Activated CD4-positive, alpha-beta T cell treated with anti-CD3 and anti-CD28 coated beads, Interleukin-2, Interleukin-4, amounts not matched to agents 100 ng/mL and 50 ng/mL, durations not matched to agents 16 hours and 8 hours (primary cell): Measurements from ENCODE around the gene ZMPSTE24.
A peak's percentile ranks its signal among the peaks of the same experiment; 100 is the strongest.

Source experiments
- DNase-seq: peaks from one replicate; pipeline ENCODE4 v3.0.0-alpha.2; 2020; ENCODE audit warnings: low spot score

ZMPSTE24 gene

DNA sequence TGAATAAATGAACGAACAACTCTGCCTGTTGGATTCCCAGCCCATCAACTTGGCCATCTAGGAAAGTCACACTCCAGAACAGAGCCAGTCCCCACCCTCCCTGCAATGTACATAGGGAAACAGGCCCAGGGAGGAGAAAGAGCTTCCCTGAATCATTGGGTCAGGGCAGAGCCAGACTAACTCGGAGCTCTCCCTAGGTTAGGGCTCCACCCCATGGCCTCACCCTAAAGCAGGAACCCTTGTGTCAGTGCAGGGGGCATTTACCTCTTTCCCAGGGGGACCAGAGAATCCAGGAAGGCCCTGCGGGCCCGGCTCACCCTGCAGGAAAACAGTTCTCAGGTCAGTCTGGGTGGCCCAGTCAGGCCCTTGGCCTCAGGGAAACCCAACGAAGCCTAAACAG, 47.4 kb downstream of the ZMPSTE24 start:
- DNase-seq: no peak

DNA sequence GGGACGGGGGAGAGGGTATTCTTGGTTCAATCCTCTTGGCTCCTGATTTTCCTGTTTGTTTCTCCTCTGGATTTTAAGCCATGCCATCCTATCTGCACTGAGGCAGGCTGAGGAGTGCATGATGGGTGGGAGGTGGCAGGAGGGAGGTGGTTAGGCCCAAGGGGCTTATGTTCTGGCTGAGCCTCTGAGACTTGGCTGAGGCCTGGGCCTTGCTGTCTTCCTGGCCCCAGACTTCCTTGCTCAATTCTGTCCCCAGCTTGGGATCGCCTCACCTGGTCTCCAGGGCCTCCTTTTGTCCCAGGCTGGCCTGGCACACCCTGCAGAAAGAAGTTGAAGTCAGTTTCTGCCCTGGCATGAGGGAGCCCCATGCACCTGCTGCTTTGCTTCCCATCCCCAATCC, 47.8 kb downstream of the ZMPSTE24 start:
- no peak for DNase-seq

DNA sequence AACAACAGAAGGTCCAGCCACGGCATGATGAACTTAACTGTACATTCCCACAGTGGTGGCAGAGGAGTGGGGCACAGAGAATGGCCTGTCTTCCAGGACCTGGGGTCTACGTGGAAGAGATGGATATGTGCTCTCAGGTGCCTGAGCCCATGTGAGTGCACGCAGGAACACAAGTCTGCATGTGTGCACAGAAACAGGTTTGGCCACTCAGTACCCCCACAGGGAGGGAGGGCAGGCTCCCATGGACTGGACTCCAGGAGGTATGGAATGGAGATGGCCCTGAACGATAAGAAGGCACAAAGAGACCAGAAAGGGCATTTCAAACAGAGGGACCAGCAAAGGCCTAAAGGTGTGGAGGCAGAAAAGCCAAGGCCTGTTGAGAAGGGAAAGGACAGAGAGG, 48.3 kb downstream of the ZMPSTE24 start:
- DNase-seq: no peak

DNA sequence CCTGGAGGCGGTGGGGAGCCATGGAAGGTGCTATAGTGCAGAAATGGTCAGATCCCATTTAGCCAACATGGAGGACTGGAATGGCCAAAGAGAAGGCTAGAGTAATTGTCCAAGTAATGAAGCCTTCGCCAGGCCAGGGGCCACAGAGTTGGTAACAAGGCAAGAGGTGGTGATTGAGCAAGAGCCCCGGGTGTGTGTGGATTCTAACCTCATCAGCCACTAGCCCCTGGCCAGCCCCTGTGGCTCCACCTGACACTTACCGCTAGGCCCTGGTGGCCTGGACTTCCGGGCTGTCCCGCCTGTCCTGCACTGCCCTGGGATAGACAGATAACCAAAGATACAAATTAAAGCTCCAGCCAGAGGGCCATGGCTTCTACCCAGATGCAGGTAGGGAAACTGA, 49.1 kb downstream of the ZMPSTE24 start:
- no peak for DNase-seq

DNA sequence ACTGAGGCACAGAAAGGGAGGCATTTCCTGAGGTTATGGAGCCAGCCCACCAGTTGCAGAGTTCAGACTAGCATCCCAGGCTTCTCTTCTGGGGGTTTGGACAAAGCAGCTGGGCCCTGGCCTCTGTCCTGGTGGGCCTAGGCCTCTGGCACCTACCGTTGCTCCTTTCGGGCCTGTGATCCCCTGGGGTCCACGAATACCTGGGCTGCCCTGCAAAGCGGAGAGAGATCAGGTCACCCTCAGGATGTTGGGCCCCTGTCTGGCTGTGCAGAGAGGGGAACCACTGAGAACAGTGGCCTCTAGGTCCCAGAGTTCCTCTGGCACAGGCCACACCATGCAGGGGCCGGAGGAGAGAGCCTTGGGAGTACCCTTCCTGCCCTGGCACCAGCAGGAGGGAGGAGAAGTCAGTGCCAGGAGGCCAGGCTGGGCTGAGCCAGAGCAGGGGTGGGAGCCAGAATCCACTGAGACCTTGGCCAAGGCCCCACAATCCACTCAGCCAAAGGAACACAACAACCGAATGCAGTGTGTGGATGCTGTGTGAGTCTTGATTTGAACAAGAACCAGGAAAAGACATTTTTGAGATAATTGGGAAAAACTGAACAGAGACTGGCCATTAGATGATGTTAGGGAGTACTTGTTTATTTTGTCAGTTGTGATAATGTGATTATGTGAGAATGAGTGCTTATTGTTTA, 50.1 kb downstream of the ZMPSTE24 start:
- DNase-seq: no peak

DNA sequence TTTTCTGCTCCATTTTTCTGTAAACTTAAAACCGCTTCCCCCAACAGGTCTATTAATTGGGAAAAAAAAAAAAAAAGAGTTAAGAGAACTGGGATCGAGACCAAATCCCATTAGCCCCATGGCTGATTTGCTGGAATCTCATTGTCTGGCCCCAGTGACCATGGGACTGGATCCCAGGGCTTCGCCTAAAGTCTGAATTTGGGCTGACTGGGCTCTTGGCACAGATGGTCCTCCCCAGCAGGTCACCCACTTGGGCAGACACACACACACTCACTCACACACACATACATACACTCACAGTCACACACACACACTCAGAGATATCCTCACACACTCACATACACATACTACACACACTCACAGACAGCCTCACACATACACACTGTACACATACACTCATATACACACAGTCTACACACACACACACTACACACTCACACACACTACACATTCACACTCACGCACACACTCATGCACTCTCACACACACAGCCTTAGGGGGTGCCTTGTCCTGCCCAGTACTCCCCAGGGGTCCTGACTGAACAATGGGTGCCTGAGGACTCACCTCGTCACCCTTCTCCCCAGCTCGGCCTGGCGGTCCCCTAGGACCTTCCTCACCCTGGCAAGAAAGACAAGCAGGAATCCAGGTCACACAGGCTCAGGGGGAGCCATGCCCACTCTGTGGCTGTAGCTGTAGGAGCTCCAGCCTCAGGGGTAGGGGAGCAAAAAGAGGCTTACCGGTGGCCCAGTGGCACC, 51.5 kb downstream of the ZMPSTE24 start:
- no peak for DNase-seq

DNA sequence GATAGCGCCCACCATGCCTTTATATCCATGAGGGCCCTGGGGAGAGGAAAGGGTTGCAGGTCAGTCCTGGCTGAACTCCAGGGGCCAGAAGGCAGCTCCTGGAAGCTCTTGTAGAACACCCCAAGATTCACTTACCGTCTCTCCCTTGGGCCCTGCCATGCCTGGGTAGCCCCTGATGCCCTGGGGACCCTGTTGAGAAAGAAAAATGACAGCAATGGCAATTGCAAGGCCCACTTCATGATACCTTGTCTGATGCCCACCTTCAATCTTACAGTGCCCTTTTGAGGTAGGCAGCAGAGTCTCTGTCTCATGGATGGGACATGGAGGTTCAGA, 52.1 kb downstream of the ZMPSTE24 start:
- no peak for DNase-seq

DNA sequence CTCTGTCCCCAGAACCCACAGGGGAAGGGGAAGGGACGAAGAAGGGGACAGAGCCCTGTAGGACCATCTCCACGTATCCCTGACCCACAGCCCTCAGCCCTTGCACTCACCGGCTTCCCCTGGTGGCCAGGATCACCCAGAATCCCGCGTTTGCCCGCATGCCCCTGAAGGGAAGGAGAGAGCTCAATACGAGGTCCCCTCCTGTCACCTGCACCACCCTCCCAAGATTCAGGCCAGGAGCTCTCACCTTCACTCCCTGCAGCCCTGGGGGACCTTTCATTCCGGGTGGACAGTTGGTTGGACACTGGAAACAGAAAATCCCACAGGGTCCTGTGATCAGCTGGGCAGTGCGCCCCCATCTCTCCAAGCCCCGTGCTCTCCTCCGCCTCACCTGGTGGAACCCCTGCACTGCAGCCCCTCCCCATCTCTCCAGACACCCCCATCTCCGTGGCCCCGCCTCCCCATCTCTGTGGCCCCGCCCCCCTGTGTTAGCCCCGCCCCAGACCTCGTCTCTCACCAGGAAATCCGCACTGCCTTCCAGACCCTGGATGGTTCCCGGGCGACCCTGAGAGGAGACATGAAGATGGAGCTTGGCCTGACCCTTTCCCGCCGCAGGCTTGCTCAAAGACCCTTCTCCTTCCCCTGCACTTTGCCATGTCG, 53.1 kb downstream of the ZMPSTE24 start:
- no peak for DNase-seq

DNA sequence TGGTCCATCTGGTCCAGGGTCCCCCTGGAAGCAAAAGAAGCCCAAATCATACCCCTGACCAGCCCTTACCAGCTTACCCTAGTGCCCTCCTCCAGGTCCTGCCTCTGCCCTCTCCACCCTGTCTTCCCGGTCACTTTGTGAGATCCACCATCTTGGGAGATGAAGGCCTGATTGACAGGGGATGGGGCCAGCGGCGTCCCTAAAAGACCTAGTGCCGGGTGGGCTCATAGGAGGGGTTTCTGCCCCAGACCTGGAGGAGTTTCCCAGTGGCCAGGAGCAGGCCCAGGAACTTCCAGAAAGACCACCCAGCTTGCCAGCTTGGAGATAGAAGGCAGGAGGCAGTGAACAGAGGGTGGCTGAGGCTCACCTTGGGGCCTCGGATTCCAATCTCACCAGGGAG, 53.7 kb downstream of the ZMPSTE24 start:
- no peak for DNase-seq

DNA sequence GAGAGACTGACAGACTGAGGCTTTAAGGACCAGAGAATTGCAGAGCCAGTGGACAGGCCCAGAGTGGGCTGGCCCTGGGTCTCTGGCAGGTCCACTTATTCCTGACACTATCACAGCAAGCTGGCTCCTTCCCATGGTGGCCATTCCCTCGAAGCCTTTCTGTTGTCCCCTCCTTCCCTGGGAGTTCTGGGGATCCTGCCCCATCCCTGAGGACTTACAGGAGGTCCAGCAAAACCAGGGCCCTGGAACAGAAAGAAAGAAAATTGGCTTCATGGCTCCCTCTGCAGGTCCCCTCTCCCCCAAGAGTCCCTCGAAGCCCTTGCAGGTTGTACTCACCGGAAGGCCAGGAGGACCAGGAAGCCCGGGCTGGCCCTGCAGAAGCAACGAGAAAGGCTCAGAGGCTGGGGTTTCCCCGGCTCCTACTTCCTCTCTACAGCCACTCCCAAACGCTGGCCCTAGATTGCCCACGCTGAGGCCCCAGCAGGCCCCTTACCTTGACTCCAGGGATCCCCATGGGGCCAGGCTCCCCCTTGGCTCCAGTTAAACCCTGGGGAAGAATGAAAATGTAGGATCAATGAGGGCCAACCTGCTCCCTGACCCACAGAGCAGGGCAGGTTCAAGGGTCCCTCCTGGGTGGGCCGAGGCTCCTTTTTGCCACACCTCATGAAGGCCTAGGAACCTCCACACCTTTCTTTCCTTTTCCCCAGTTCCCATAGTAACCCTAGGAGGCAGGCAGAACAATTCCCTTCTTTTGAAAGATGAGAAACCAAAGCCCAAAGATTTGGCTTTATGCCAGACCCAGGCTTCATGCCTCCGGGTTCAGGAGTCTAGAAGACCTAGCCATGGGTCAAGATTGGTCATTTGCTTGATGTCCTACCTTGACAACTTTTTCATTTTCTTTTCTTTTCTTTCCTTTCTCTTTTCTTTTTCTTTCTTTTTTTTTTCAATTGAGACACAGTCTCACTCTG, 54.5 kb downstream of the ZMPSTE24 start:
- peak; percentile 29 for DNase-seq

DNA sequence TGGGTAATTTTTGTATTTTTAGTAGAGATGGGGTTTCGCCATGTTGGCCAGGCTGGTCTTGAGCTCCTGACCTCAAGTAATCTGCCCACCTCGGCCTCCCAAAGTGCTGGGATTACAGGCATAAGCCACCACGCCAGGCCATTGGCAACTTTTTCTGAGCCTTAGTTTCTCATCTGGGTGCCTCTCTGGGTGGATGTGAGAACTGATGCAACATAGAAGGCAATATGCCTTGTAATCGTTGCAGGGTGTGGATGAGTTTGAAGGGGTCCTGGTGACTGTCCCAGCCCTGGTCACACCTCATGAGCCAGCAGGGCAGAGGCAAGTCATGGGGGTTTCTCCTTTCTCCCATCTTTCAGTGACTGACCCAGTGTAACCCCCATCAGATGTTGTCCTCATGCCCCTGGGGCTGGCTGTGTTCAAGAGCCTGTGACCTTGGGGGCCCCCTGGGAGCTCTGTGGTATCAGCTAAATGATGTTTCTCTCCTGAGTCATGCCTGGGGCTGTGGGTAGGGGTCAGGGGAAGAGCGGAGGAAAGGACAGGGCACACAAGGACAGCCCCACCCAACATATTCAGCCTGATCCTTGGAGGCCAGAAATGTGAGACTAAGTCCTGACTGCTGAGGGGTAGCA, 55.4 kb downstream of the ZMPSTE24 start:
- DNase-seq: no peak

DNA sequence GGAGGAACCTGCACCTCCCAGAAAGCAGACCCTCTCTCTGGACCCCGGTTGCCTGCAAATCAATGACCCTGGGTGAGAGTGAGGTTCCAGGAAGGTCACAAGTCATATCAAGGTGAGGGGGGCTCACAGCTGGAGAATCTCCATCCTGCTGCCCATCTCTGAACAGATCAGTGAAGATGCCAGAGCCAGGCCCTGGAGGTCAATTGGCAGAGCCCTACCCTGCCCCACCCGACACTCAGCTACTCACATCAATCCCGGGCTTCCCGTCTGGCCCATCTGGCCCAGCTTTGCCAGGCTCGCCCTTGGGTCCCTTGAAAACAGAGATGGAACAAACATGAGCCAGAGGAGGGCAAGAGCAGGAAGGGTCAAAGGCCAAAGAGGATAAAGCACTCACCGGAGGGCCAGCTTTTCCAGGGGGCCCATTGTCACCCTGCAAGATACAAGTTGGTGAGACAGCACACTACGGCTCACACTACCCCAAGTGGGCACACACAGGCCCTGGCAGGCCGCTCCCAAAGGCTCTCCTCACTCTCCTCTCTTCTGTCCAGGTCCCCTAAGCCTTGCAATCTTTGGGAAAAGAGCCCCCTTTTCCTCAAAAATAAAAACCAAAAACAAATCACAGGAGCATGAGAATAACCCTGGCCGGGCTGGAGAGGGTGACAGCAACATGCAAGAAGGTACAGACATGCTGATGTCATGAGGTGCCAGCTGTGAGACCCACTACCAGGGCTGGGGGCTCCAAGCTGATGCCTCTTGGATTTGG, 56.1 kb downstream of the ZMPSTE24 start:
- DNase-seq: no peak

DNA sequence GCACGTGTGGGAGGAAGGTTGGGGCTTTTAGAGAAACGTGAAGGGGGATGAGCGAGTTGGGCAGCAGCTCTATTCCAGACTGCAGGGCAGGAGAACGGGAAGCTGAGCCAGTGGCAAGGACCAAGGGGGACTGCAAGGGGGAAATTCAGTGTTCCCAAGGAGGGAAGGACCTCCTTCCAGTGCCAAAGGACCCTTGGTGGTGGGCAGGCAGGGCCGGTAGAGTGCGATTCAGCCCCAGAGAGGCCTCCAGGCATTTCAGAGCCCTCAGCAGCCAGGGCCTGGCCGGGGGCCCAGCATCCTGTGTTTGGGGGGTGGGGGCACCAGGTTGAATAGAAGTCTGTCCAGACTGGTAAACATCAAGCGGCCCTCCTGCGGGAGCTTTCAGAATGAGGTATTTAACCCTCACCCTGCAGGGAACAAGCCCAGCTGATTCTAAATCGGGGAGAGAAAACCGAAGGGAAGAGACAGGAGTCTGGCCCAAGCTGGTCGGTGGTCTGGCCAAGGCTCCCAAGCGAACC, 56.7 kb downstream of the ZMPSTE24 start:
- no peak for DNase-seq

DNA sequence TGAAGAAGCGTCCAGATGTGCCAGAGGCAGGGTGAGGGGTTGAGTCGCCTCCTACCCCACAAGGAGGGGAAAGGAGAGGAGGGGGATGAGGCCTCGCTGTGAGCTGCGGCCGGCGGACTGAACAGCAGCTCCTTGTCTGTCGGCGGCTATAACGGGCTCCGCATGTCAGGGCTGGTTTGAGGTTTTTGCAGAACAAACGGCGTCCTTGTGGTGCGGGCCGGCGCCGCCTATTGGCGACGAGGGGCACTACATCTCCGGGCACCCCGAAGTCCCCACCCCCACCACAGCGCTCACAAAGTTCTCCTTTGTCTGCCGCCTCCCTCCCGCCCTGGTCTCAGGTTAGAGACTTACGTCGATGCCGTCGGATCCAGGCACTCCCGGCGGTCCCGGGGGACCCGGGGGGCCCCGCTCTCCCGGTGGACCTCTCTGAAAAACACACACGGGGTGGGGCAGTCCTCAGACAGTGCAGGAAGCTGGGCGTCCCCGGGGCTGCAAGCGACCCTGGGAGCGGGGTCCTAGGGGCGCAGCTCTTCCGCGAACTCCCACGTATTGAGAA, 57.3 kb downstream of the ZMPSTE24 start:
- DNase-seq: peak; percentile 90

DNA sequence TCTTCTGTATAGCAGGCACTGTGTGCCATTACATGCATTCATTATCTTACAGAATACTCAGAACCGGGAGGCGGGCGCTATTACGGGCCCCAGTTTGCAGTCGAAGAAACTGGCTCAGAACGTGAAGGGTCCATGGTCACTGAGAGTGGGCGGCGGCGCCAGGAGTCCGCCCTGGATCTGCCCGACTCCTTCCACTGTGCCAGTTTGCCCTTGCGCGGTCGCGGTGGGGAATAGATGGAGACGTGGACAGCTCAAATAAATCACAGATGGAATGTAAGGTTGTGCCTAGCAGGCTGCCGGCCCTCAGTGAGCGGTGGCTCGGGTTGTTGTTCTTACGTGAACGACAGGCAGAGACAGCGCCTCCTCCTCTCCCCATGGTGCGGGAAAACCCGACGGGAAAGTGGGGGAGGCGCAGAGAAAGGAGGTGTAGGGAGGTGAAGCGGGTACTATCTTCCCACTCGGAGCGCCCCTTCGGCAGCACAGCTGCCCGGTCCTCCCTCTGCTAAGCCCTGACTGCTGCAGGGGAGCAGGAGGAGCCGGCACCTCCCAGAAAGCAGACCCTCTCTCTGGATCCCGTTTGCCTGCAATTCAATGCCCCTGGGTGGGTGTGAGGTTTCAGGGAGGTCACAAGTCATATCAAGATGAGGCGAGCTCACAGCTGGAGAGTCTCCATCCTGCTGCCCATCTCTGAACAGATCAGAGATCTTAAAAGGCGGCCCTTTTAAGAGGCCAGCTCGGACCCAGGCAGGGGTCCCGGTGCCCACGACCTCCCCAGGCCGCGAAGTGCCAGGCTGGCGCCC, 58.0 kb downstream of the ZMPSTE24 start:
- peak; percentile 17 for DNase-seq

DNA sequence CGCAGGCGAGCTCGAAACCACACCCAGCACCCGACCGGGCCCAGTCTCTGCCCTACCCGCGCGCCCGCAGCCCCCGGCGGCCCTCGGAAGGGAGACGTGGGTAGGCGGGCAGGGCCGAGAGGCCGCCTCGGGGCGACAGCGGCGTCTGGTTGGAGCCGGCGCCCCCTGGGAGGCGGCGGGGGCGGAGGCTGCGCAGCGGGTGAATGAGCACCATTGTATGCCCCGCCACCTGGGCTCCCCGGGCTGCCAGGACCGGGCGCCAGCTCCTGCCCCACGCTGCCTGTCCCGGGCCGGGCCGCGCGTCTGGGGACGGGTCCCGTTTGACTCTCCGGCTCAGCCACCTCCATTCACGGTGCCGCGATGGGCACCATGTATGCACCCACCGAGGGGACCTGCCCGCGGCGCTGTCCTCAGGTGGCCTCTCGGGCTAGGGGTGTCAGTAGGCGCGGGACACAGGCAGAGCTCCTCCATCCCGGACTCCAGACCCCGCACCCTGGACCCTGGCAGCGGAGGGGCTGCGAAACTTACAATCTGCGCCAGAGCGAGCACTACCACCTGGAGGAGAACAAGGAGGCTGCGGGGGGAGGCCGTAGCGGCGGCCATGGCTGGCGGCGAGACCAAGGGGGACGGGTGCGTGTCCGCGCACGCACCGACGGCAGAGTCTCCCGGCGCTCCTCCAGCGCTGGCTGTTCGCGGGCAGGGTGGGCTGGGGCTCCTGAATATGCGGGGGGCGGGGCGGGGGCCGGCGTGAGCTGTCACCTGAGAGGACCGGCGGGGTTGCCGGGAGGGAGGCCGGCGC, 58.8 kb downstream of the ZMPSTE24 start, which contains the start of gene COL9A2:
TSS of gene COL9A2 (minus strand) at position 692 of the 799 bp plus-strand sequence. CDS start at position 603, 89 bp downstream.
- DNase-seq: peak; percentile 20

DNA sequence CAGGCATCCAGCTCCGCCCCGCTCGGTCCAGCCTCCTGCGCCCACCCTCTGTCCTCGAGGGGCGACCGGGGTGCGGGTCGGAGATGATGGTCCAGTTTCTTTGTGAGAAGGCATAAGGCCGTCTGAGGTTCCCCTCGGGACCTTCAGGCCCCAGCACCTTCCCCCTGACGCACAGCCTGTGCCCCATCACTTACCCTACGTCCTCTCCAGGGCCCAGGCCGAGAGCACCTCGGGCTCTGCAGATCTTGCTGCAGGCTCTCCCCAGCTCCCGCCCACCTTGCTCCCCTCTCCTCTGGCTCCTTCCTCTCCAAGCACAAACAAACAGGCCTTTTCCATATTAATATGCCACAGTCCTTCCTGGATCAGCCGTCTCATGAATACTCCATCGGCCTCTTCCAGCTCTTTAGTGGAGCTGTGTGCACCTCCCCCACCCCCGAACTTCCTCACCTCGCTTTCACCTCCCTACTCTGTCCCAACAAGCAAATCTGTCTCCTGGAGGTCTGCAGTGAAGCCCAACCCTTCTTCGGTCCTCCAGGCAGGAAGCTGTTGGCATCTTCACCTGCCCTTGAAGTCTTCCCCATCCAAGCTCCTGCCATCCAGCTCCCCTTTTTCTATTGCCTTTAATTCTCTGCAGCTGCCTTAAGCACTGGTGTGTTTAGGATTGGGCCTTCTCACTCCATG, 59.5 kb downstream of the ZMPSTE24 start:
- DNase-seq: no peak

DNA sequence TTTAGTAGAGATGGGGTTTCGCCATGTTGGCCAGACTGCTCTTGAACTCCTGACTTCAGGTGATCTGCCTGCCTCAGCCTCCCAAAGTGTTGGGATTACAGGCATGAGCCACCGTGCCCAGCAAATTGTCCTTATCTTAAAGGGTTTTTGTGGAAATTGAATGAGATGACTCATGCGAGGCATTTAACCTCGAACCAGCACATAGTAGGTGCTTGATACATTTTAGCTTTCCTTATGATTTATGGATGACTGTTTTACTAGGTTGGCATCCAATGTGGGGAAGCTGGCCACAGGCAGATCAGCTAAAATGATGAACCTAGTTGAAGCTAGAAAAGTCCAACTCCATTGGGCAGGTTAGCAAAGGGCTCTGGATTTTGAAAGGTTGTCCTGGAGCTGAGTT, 60.4 kb downstream of the ZMPSTE24 start:
- no peak for DNase-seq
